HT1080 (cell line): Measurements from ENCODE around the gene EFCAB5. TPM values are rescaled to one million over a fixed set of nuclear protein-coding genes. Genes with fewer than 3 reads are reported as not detected.

Experiments
- DNase-seq: peaks from one replicate; pipeline ENCODE4 v3.0.0-alpha.2; 2015; ENCODE audit warnings: low read depth
- small RNA-seq: library from RNA; depleted of rRNA; stranded (forward); fragments of <200 nt; gene quantifications from one replicate; pipeline ENCODE3, GENCODE V24; 2014
- total RNA-seq: library from RNA; depleted of rRNA; stranded (reverse); fragments of >200 nt; shearing (Covaris generic); gene quantifications from 2 replicates; pipeline ENCODE4 v1.2.3, GENCODE V29; 2014; rRNA removed

EFCAB5 gene
- total RNA-seq, 1 experiment from 2014 or later, result 0.77 TPM

GRCh38 chr17:30153463-30153862 lies 212.0 kb downstream of the EFCAB5 start:
- no peak for DNase-seq

DNA sequence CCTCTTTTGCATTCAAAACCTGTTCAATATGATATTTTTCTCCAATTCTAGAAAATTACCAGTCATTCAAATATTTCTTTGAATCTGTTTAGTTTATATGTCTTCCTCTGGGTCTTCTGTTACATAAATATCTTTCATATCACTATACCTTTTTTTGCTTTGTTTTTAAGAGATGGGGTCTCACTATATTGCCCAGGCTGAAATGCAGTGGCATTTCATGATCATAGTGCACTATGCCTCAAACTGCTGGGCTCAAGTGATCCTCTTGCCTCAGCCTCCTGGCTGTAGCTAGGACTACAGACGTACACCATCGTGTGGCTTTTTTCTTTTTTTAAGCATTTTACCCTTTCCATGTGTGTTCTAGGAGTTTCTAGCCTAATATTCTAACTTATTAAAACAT lies 214.0 kb downstream of the EFCAB5 start:
- DNase-seq, result no peak

Small RNA genes within 50 kb of the gene (small RNA-seq; reads per million reads assigned to genes)
- not detected for gene AC104984.5
- gene RNY4P13, result not detected

Other genes with a start within 250 kb of the EFCAB5 start
- 10.2 and 15.8 TPM in 2 replicates for gene SSH2, start 11.4 kb upstream of the EFCAB5 start, total RNA-seq
- 8.1 and 14.1 TPM in 2 replicates for gene NSRP1, start 175.2 kb downstream of the EFCAB5 start, total RNA-seq